ENCODE results near the gene LRRN2. TPM values are rescaled to one million over a fixed set of nuclear protein-coding genes. Genes with fewer than 3 reads are reported as not detected.
"Not testable (repeated sequence)": the region's sequence is repeated elsewhere in the genome, so short reads cannot be mapped to it uniquely, and the experiment has no call there.

Gene LRRN2
- total RNA-seq, 5 donors from 2014 or later (not counting 1 experiment from before 2014, with no cell fraction given) = 0.03 TPM; not detected in 4

DNA sequence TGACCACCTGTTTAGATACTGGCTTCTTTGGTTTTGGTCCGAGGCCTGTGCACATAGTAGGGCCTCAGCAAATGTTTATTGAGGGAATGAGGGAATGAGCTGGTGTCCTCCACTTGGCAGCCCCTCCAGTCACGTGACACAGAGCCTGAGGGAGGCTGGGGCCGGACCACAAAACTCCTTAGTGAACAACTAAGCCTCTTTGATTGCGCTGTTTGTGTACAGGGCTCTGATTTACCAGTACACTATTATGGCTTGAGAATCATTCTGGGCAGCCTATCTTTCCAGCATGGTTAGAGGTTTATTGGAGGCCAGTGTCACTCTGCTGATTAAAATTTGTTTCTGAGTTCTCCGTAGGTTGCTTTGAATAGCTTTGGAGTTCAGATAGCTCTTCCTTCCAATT, 10.2 kb upstream of the LRRN2 start:
- CTCF ChIA-PET = no interaction called here
- POLR2A ChIA-PET = no interaction called here
- peaks cover 0 to 3% of the 10 kb centered on the region in 2 experiments for H3K27me3 ChIP-seq (replicated peaks in 1 of 2; ENCODE audit: control insufficient read depth in 2 of 2, extremely low read depth in 1 of 2, insufficient read depth in 2 of 2, low read length in 1 of 2)
- H3K9me3 ChIP-seq = no peaks in the 10 kb centered on the region
- peaks cover 0 to 4% (median 0%) of the 10 kb centered on the region in 3 donors for H3K4me1 Mint-ChIP-seq
- no peaks in the 10 kb centered on the region for H3K36me3 Mint-ChIP-seq
- peaks cover 3 to 10% of the 10 kb centered on the region in 2 donors for H3K27me3 Mint-ChIP-seq
- no peak overlapping the region for H3K27ac Mint-ChIP-seq
- no peak for DNase-seq
- H3K4me3 Mint-ChIP-seq = no peak overlapping the region
- no peak overlapping the region for H3K27ac ChIP-seq (ENCODE audit: low read length)
- ATAC-seq (replicated peaks in 1 of 4) = no peak
- no peaks in the 10 kb centered on the region for H3K36me3 ChIP-seq (ENCODE audit: control insufficient read depth in 2 of 2, extremely low read depth in 1 of 2, insufficient read depth in 1 of 2, low read length in 1 of 2)
- 80% methylated on average over 2 of the region's 5 CpGs for WGBS (ENCODE audit: insufficient coverage)
- H3K4me1 ChIP-seq (ENCODE audit: control insufficient read depth in 1 of 2, extremely low read depth in 1 of 2, insufficient read depth in 2 of 2, low read length in 2 of 2) = no peaks in the 10 kb centered on the region
- no peaks in the 10 kb centered on the region for H3K9me3 Mint-ChIP-seq
- no peak overlapping the region for H3K4me3 ChIP-seq (ENCODE audit: control insufficient read depth in 1 of 2, extremely low read depth in 1 of 2, low read length in 1 of 2)

DNA sequence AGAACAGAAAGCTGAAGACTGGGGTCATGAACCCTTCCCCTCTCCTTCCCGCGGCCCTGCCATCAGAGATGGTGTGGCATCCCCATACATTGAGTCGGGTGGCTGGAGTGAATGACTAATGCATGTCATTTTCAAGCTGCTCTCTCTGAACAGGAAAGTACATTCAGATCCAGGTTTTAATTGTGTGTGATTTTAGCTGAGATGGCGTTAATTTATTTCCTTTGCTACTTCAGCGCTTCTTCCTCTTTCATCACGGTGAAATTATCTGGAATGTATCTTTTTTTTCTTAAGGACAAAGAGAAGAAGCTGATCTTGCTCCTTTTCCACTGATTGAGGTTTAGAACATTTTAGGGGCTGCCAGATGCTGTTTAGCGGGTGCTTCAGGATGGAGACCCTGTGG, 8.6 kb upstream of the LRRN2 start:
- WGBS (ENCODE audit: insufficient coverage) = 43% methylated on average over 1 of the region's 7 CpGs
- H3K4me1 Mint-ChIP-seq = peaks cover 0 to 4% (median 0%) of the 10 kb centered on the region in 3 donors
- peaks cover 3 to 20% of the 10 kb centered on the region in 2 donors for H3K27me3 Mint-ChIP-seq
- H3K27ac Mint-ChIP-seq = no peak overlapping the region
- ChIA-PET CTCF (no interaction called here), POLR2A (no interaction called here)
- H3K4me3 Mint-ChIP-seq = no peak overlapping the region
- no peak overlapping the region for H3K4me3 ChIP-seq (ENCODE audit: control insufficient read depth in 1 of 2, extremely low read depth in 1 of 2, low read length in 1 of 2)
- H3K9me3 ChIP-seq = no peaks in the 10 kb centered on the region
- H3K4me1 ChIP-seq (ENCODE audit: control insufficient read depth in 1 of 2, extremely low read depth in 1 of 2, insufficient read depth in 2 of 2, low read length in 2 of 2) = no peaks in the 10 kb centered on the region
- no peaks in the 10 kb centered on the region for H3K36me3 ChIP-seq (ENCODE audit: control insufficient read depth in 2 of 2, extremely low read depth in 1 of 2, insufficient read depth in 1 of 2, low read length in 1 of 2)
- no peaks in the 10 kb centered on the region for H3K36me3 Mint-ChIP-seq
- H3K27me3 ChIP-seq (replicated peaks in 1 of 2; ENCODE audit: control insufficient read depth in 2 of 2, extremely low read depth in 1 of 2, insufficient read depth in 2 of 2, low read length in 1 of 2) = peaks cover 0 to 9% of the 10 kb centered on the region in 2 experiments
- no peaks in the 10 kb centered on the region for H3K9me3 Mint-ChIP-seq
- no peak for ATAC-seq (replicated peaks in 1 of 4)
- no peak overlapping the region for H3K27ac ChIP-seq (ENCODE audit: low read length)
- DNase-seq = no peak

DNA sequence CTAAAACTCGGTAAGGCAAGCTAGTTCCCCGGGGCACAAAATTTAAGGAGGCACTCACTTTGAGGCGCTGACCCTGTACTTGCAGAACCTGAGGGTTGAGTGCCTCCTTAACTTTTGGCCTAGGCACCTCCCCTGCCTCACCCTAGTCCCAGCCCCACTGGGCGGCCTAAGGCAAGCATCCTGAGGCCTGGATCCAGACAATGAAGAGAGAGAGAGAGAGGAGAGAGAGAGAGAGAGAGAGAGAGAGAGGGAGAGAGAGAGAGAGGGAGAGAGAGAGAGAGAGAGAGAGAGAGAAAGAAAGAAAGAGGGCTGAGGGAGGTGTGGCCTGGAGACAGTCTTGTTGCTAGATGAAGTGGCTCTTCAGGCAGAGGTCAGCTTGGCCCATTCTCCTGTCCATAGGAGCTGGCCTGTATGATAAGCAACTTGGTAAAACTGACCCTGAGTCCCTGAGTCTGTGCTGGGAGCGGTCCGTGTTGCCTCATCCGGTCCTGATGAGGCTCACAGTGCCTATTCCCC, 7.4 kb upstream of the LRRN2 start:
- ChIA-PET CTCF (interaction anchor here in 1 of 2 donors (0.6 kb wide), 1 partner anchor 15 kb away, joined by 3 read pairs; no protein-coding TSS in a partner anchor), POLR2A (interaction anchor here in 1 of 2 donors (0.6 kb wide), 1 partner anchor 57 kb away, joined by 3 read pairs; no protein-coding TSS in a partner anchor)
- DNase-seq (no peak), ATAC-seq (replicated peaks in 1 of 4) (no peak)
- Histone ChIP-seq H3K27ac (ENCODE audit: low read length) (no peak overlapping the region), H3K27me3 (replicated peaks in 1 of 2; ENCODE audit: control insufficient read depth in 2 of 2, extremely low read depth in 1 of 2, insufficient read depth in 2 of 2, low read length in 1 of 2) (peaks cover 0 to 17% of the 10 kb centered on the region in 2 experiments), H3K9me3 (no peaks in the 10 kb centered on the region), H3K36me3 (ENCODE audit: control insufficient read depth in 2 of 2, extremely low read depth in 1 of 2, insufficient read depth in 1 of 2, low read length in 1 of 2) (no peaks in the 10 kb centered on the region), H3K4me1 (ENCODE audit: control insufficient read depth in 1 of 2, extremely low read depth in 1 of 2, insufficient read depth in 2 of 2, low read length in 2 of 2) (no peaks in the 10 kb centered on the region), H3K4me3 (ENCODE audit: control insufficient read depth in 1 of 2, extremely low read depth in 1 of 2, low read length in 1 of 2) (no peak overlapping the region)
- Mint-ChIP-seq H3K4me3 (no peak overlapping the region), H3K9me3 (no peaks in the 10 kb centered on the region), H3K27ac (no peak overlapping the region), H3K27me3 (peaks cover 7 to 28% of the 10 kb centered on the region in 2 donors), H3K4me1 (peaks cover 0 to 4% (median 0%) of the 10 kb centered on the region in 3 donors), H3K36me3 (no peaks in the 10 kb centered on the region)
- WGBS (ENCODE audit: insufficient coverage) = 89% methylated on average over 3 of the region's 7 CpGs

GRCh38 chr1:204692325-204692840, 6.8 kb upstream of the LRRN2 start:
- Mint-ChIP-seq H3K36me3 (no peaks in the 10 kb centered on the region), H3K4me3 (no peak overlapping the region), H3K9me3 (no peaks in the 10 kb centered on the region), H3K4me1 (peaks cover 0 to 4% (median 0%) of the 10 kb centered on the region in 3 donors), H3K27me3 (peaks cover 11 to 32% of the 10 kb centered on the region in 2 donors), H3K27ac (no peak overlapping the region)
- POLR2A ChIA-PET = no interaction called here
- DNase-seq (no peak), ATAC-seq (replicated peaks in 1 of 4) (no peak)
- no CpG with 5 or more reads among the region's 1 CpG for WGBS (ENCODE audit: insufficient coverage)
- no peaks in the 10 kb centered on the region for H3K9me3 ChIP-seq
- H3K4me3 ChIP-seq (ENCODE audit: control insufficient read depth in 1 of 2, extremely low read depth in 1 of 2, low read length in 1 of 2) = no peak overlapping the region
- peaks cover 0 to 17% of the 10 kb centered on the region in 2 experiments for H3K27me3 ChIP-seq (replicated peaks in 1 of 2; ENCODE audit: control insufficient read depth in 2 of 2, extremely low read depth in 1 of 2, insufficient read depth in 2 of 2, low read length in 1 of 2)
- CTCF ChIA-PET = no interaction called here
- H3K36me3 ChIP-seq (ENCODE audit: control insufficient read depth in 2 of 2, extremely low read depth in 1 of 2, insufficient read depth in 1 of 2, low read length in 1 of 2) = no peaks in the 10 kb centered on the region
- no peaks in the 10 kb centered on the region for H3K4me1 ChIP-seq (ENCODE audit: control insufficient read depth in 1 of 2, extremely low read depth in 1 of 2, insufficient read depth in 2 of 2, low read length in 2 of 2)
- H3K27ac ChIP-seq (ENCODE audit: low read length) = no peak overlapping the region

DNA sequence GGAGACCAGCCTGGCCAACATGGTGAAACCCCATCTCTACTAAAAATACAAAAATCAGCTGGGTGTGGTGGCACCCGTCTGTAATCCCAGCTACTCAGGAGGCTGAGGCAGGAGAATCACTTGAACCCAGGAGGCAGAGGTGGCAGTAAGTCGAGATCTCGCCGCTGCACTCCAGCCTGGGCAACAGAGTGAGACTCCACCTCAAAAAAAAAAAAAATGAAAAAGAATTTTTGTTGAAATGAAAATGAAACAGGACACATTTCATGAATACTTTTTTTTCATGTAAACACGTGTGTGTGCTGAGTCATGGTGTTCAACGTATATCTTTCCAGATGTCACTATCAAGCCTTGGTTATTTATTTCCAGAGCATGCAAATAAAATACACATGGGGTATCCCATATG, 5.8 kb upstream of the LRRN2 start:
- no CpG with 5 or more reads among the region's 6 CpGs for WGBS (ENCODE audit: insufficient coverage)
- H3K4me3 ChIP-seq (ENCODE audit: control insufficient read depth in 1 of 2, extremely low read depth in 1 of 2, low read length in 1 of 2); DNase-seq; H3K9me3 Mint-ChIP-seq; CTCF ChIA-PET; POLR2A ChIA-PET; H3K9me3 ChIP-seq; H3K4me1 ChIP-seq (ENCODE audit: control insufficient read depth in 1 of 2, extremely low read depth in 1 of 2, insufficient read depth in 2 of 2, low read length in 2 of 2); H3K36me3 Mint-ChIP-seq; H3K4me1 Mint-ChIP-seq; H3K36me3 ChIP-seq (ENCODE audit: control insufficient read depth in 2 of 2, extremely low read depth in 1 of 2, insufficient read depth in 1 of 2, low read length in 1 of 2); H3K27ac Mint-ChIP-seq; H3K4me3 Mint-ChIP-seq; ATAC-seq (replicated peaks in 1 of 4); H3K27ac ChIP-seq (ENCODE audit: low read length): not testable (repeated sequence)
- peaks cover 19 to 40% of the 10 kb centered on the region in 2 donors for H3K27me3 Mint-ChIP-seq
- H3K27me3 ChIP-seq (replicated peaks in 1 of 2; ENCODE audit: control insufficient read depth in 2 of 2, extremely low read depth in 1 of 2, insufficient read depth in 2 of 2, low read length in 1 of 2) = peaks cover 0 to 20% of the 10 kb centered on the region in 2 experiments

GRCh38 chr1:204688776-204689175, 3.2 kb upstream of the LRRN2 start:
- H3K4me1 Mint-ChIP-seq = peaks cover 12 to 16% (median 13%) of the 10 kb centered on the region in 3 donors
- H3K27me3 Mint-ChIP-seq = peaks cover 24 to 50% of the 10 kb centered on the region in 2 donors
- no peak overlapping the region for H3K4me3 ChIP-seq (ENCODE audit: control insufficient read depth in 1 of 2, extremely low read depth in 1 of 2, low read length in 1 of 2)
- no peak overlapping the region for H3K27ac ChIP-seq (ENCODE audit: low read length)
- H3K4me3 Mint-ChIP-seq = no peak overlapping the region
- H3K36me3 ChIP-seq (ENCODE audit: control insufficient read depth in 2 of 2, extremely low read depth in 1 of 2, insufficient read depth in 1 of 2, low read length in 1 of 2) = no peaks in the 10 kb centered on the region
- ATAC-seq (replicated peaks in 1 of 4) = no peak
- no peak for DNase-seq
- peaks cover 0 to 41% of the 10 kb centered on the region in 2 experiments for H3K27me3 ChIP-seq (replicated peaks in 1 of 2; ENCODE audit: control insufficient read depth in 2 of 2, extremely low read depth in 1 of 2, insufficient read depth in 2 of 2, low read length in 1 of 2)
- no peak overlapping the region for H3K27ac Mint-ChIP-seq
- no peaks in the 10 kb centered on the region for H3K9me3 ChIP-seq
- WGBS (ENCODE audit: insufficient coverage) = no CpG with 5 or more reads among the region's 2 CpGs
- peaks cover 0 to 13% of the 10 kb centered on the region in 2 experiments for H3K4me1 ChIP-seq (ENCODE audit: control insufficient read depth in 1 of 2, extremely low read depth in 1 of 2, insufficient read depth in 2 of 2, low read length in 2 of 2)
- POLR2A ChIA-PET = no interaction called here
- no peaks in the 10 kb centered on the region for H3K9me3 Mint-ChIP-seq
- CTCF ChIA-PET = no interaction called here
- H3K36me3 Mint-ChIP-seq = no peaks in the 10 kb centered on the region

Measured in T-cell (primary cell).